A549 (cell line): ENCODE results near the gene SHKBP1.

Experiments used
- BCL3 ChIP-seq: fragments of >200 bp; sonication (Bioruptor Twin); formaldehyde crosslinking; IDR thresholded peaks from 3 replicates; pipeline ENCODE4 v1.6.1; 2016
- CEBPB ChIP-seq, 2 experiments: fragments of >200 bp in 1 of 2; sonication (Bioruptor Twin) in 1 of 2; formaldehyde crosslinking in 1 of 2; IDR thresholded peaks; 2 replicates each; pipeline ENCODE4 v1.6.1; 2012 to 2016
- CHD2 ChIP-seq: fragments of 150-350 bp; IDR thresholded peaks from 2 replicates; pipeline ENCODE4 v1.6.1; 2014; ENCODE audit warnings: low read length; ENCODE audit not compliant: partially characterized antibody
- CTCF ChIP-seq: fragments of >200 bp; sonication (Bioruptor Twin); formaldehyde crosslinking; IDR thresholded peaks from 3 replicates; pipeline ENCODE4 v1.5.1; 2016
- EP300 ChIP-seq, 2 experiments: fragments of >200 bp; sonication (Bioruptor Twin); formaldehyde crosslinking; IDR thresholded peaks; 2 replicates in 1 of 2; 3 replicates in 1 of 2; pipeline ENCODE4 v1.6.1; 2016 to 2017
- MAX ChIP-seq: IDR thresholded peaks from 2 replicates; pipeline ENCODE4 v1.6.1; 2012
- PHF8 ChIP-seq: fragments of 200-600 bp; sonication (generic); IDR thresholded peaks from 2 replicates; pipeline ENCODE4 v1.6.1; 2016; ENCODE audit warnings: low read depth, mild to moderate bottlenecking, antibody characterized with exemption, moderate library complexity, borderline replicate concordance
- POLR2A ChIP-seq: IDR thresholded peaks from 2 replicates; pipeline ENCODE4 v1.6.1; 2012; ENCODE audit warnings: mild to moderate bottlenecking, low read length
- RAD21 ChIP-seq, 2 experiments: fragments of >200 bp in 1 of 2; sonication (Bioruptor Twin) in 1 of 2; formaldehyde crosslinking in 1 of 2; IDR thresholded peaks in 1 of 2; conservative IDR thresholded peaks in 1 of 2; 2 replicates in 1 of 2; 3 replicates in 1 of 2; pipeline ENCODE4 v1.6.1; 2012 to 2018; ENCODE audit warnings: inconsistent platforms in 1 of 2
- REST ChIP-seq: fragments of 200-600 bp; sonication (generic); IDR thresholded peaks from 2 replicates; pipeline ENCODE4 v1.6.1; 2016; ENCODE audit warnings: antibody characterized with exemption, mild to moderate bottlenecking, moderate library complexity
- USF2 ChIP-seq: fragments of 450-650 bp; IDR thresholded peaks from 2 replicates; pipeline ENCODE4 v1.6.1; 2014; ENCODE audit warnings: antibody characterized with exemption

GRCh38 chr19:40556953-40557530 lies 19.6 kb upstream of the SHKBP1 start:
- TF ChIP-seq EP300 (IDR thresholded peaks at IDR 0.05) (no peak), USF2 (no peak), POLR2A (no peak), REST (no peak), CTCF (no peak), CEBPB (IDR thresholded peaks at IDR 0.05) (no peak), BCL3 (no peak), PHF8 (no peak), RAD21 (conservative IDR thresholded peaks at IDR 0.05 in 1 of 2, IDR thresholded peaks at IDR 0.05 in 1 of 2) (no peak), MAX (no peak), CHD2 (no peak)
